G401.6 (cell line): ENCODE results near the gene SCAPER.
A peak's percentile ranks its signal among the peaks of the same experiment; 100 is the strongest.
"Not testable (repeated sequence)": the region's sequence is repeated elsewhere in the genome, so short reads cannot be mapped to it uniquely, and the experiment has no call there.

Experiments used
- FAIRE-seq: peaks from 2 replicates; lab custom pipeline; 2012; peaks lifted over from hg19 to GRCh38; lab: Jason Lieb, UNC

Gene SCAPER

GRCh38 chr15:76776480-76776879 is 128.7 kb downstream of the SCAPER start:
- no peak for FAIRE-seq

GRCh38 chr15:76773234-76773633 is 131.9 kb downstream of the SCAPER start:
- FAIRE-seq = peak; percentile 33

- FAIRE-seq = no peak
Measured at GRCh38 chr15:76772776-76773175, 132.4 kb downstream of the SCAPER start.

GRCh38 chr15:76764004-76764403 is 141.1 kb downstream of the SCAPER start:
- no peak for FAIRE-seq

GRCh38 chr15:76763554-76763953 is 141.6 kb downstream of the SCAPER start:
- FAIRE-seq = no peak

GRCh38 chr15:76756381-76756780 is 148.8 kb downstream of the SCAPER start:
- no peak for FAIRE-seq

GRCh38 chr15:76753771-76754170 is 151.4 kb downstream of the SCAPER start:
- no peak for FAIRE-seq

- FAIRE-seq = no peak
Measured at GRCh38 chr15:76753131-76753530, 152.0 kb downstream of the SCAPER start.

- no peak for FAIRE-seq
Measured at GRCh38 chr15:76752549-76752948, 152.6 kb downstream of the SCAPER start.

GRCh38 chr15:76737573-76737972 is 167.6 kb downstream of the SCAPER start:
- FAIRE-seq = no peak

GRCh38 chr15:76732321-76732720 is 172.8 kb downstream of the SCAPER start:
- FAIRE-seq = not testable (repeated sequence)

GRCh38 chr15:76730262-76730661 is 174.9 kb downstream of the SCAPER start:
- FAIRE-seq = peak; percentile 79

- no peak for FAIRE-seq
Measured at GRCh38 chr15:76718863-76719262, 186.3 kb downstream of the SCAPER start.

- FAIRE-seq = no peak
Measured at GRCh38 chr15:76714950-76715349, 190.2 kb downstream of the SCAPER start.

GRCh38 chr15:76711351-76711827 is 193.8 kb downstream of the SCAPER start:
- no peak for FAIRE-seq

- not testable (repeated sequence) for FAIRE-seq
Measured at GRCh38 chr15:76704032-76704431, 201.1 kb downstream of the SCAPER start.

GRCh38 chr15:76696840-76697239 is 208.3 kb downstream of the SCAPER start:
- FAIRE-seq = no peak

GRCh38 chr15:76692546-76692945 is 212.6 kb downstream of the SCAPER start:
- peak; percentile 63 for FAIRE-seq

- not testable (repeated sequence) for FAIRE-seq
Measured at GRCh38 chr15:76687592-76687991, 217.5 kb downstream of the SCAPER start.

GRCh38 chr15:76684002-76684401 is 221.1 kb downstream of the SCAPER start:
- no peak for FAIRE-seq

GRCh38 chr15:76682833-76683232 is 222.3 kb downstream of the SCAPER start:
- FAIRE-seq = no peak

GRCh38 chr15:76682259-76682658 is 222.9 kb downstream of the SCAPER start:
- FAIRE-seq = no peak

- FAIRE-seq = no peak
Measured at GRCh38 chr15:76678766-76679165, 226.4 kb downstream of the SCAPER start.

- FAIRE-seq = no peak
Measured at GRCh38 chr15:76674883-76675282, 230.3 kb downstream of the SCAPER start.
